ENCODE measurements around the gene GPRASP2.
"Not testable (repeated sequence)": the region's sequence is repeated elsewhere in the genome, so short reads cannot be mapped to it uniquely, and the experiment has no call there.

GRCh38 chrX:102667034-102667433 lies 45.2 kb upstream of the GPRASP2 start:
- TF ChIP-seq CTCF (conservative IDR thresholded peaks at IDR 0.05; ENCODE audit: low read length); EZH2phosphoT487 (IDR thresholded peaks at IDR 0.05; ENCODE audit: borderline replicate concordance): not testable (repeated sequence)
